MM.1S (cell line): ENCODE data around the gene NBPF4.

Source experiments
- CTCF ChIP-seq: fragments of 300-600 bp; sonication (generic); IDR thresholded peaks from 2 replicates; pipeline ENCODE4 v1.5.1; 2016; ENCODE audit warnings: antibody characterized with exemption, low read length, mixed read lengths
- EZH2 ChIP-seq: fragments of 300-600 bp; sonication (generic); optimal IDR thresholded peaks from 2 replicates; pipeline ENCODE3; 2017; ENCODE audit warnings: low read depth, mild to moderate bottlenecking, antibody characterized with exemption, low read length, mixed read lengths

- TF ChIP-seq CTCF: no peak
- TF ChIP-seq EZH2: no peak
Measured at GRCh38 chr1:108188801-108189200, 55.1 kb downstream of the NBPF4 start.
